ENCODE data around the gene ZNF692.

The ZNF692 gene

GRCh38 chr1:248858891-248859889, at the start of gene ZNF692:
ZNF692 (minus strand) TSS chr1:248859085; CDS start chr1:248858309, 776 bp downstream.
- TF ChIP-seq ZNF274 (IDR thresholded peaks at IDR 0.05; ENCODE audit: low read depth, low read length), result no peak

GRCh38 chr1:248906753-248907661, 48.1 kb upstream of the ZNF692 start:
- H3K4me3 ChIP-seq (ENCODE audit: low read length), result peak overlapping the region; percentile 99
- TF ChIP-seq ZNF274 (IDR thresholded peaks at IDR 0.05; ENCODE audit: low read depth, low read length), result no peak

More at GRCh38 chr1:248858891-248859889, at the start of gene ZNF692:
- peak within 1 kb of the TSS; percentile 73 for H3K4me3 ChIP-seq (ENCODE audit: low read length)

- TF ChIP-seq ZNF274 (IDR thresholded peaks at IDR 0.05; ENCODE audit: low read depth, low read length), result no peak
- H3K4me3 ChIP-seq (ENCODE audit: low read length), result peak within 1 kb of the TSS; percentile 99
Observed at GRCh38 chr1:248906009-248906752, 47.3 kb upstream of the ZNF692 start, which contains the start of gene PGBD2. PGBD2 (plus strand) TSS chr1:248906235; CDS start chr1:248913863, 7,628 bp downstream.

- no peak for TF ChIP-seq ZNF274 (IDR thresholded peaks at IDR 0.05; ENCODE audit: low read depth, low read length)
- H3K4me3 ChIP-seq (ENCODE audit: low read length), result peak overlapping the region; percentile 71
Observed at GRCh38 chr1:248905662-248906008, 46.8 kb upstream of the ZNF692 start.

- no peak overlapping the region for H3K4me3 ChIP-seq (ENCODE audit: low read length)
- no peak for TF ChIP-seq ZNF274 (IDR thresholded peaks at IDR 0.05; ENCODE audit: low read depth, low read length)
Observed at GRCh38 chr1:248904437-248905216, 45.7 kb upstream of the ZNF692 start.

- no peak for TF ChIP-seq ZNF274 (IDR thresholded peaks at IDR 0.05; ENCODE audit: low read depth, low read length)
- H3K4me3 ChIP-seq (ENCODE audit: low read length), result no peak overlapping the region
Observed at GRCh38 chr1:248901578-248901977, 42.7 kb upstream of the ZNF692 start.

GRCh38 chr1:248900637-248901036, 41.8 kb upstream of the ZNF692 start:
- no peak overlapping the region for H3K4me3 ChIP-seq (ENCODE audit: low read length)
- no peak for TF ChIP-seq ZNF274 (IDR thresholded peaks at IDR 0.05; ENCODE audit: low read depth, low read length)

- no peak overlapping the region for H3K4me3 ChIP-seq (ENCODE audit: low read length)
Observed at GRCh38 chr1:248897412-248898337, 38.8 kb upstream of the ZNF692 start.

GRCh38 chr1:248894837-248895236, 36.0 kb upstream of the ZNF692 start:
- TF ChIP-seq ZNF274 (IDR thresholded peaks at IDR 0.05; ENCODE audit: low read depth, low read length), result no peak
- H3K4me3 ChIP-seq (ENCODE audit: low read length), result no peak overlapping the region

More at GRCh38 chr1:248897412-248898337, 38.8 kb upstream of the ZNF692 start:
- TF ChIP-seq ZNF274 (IDR thresholded peaks at IDR 0.05; ENCODE audit: low read depth, low read length), result no peak

- no peak overlapping the region for H3K4me3 ChIP-seq (ENCODE audit: low read length)
- TF ChIP-seq ZNF274 (IDR thresholded peaks at IDR 0.05; ENCODE audit: low read depth, low read length), result no peak
Observed at GRCh38 chr1:248892590-248892989, 33.7 kb upstream of the ZNF692 start.

GRCh38 chr1:248891758-248892157, 32.9 kb upstream of the ZNF692 start:
- no peak overlapping the region for H3K4me3 ChIP-seq (ENCODE audit: low read length)
- no peak for TF ChIP-seq ZNF274 (IDR thresholded peaks at IDR 0.05; ENCODE audit: low read depth, low read length)

All from GM08714 (cell line).